ENCODE measurements around the gene COG2.
"Not testable (repeated sequence)": the region's sequence is repeated elsewhere in the genome, so short reads cannot be mapped to it uniquely, and the experiment has no call there.

COG2 gene

GRCh38 chr1:230721849-230722522 is 79.7 kb downstream of the COG2 start:
- DNase-seq = not testable (repeated sequence)

- DNase-seq = no peak
These were observed 83.2 kb downstream of the COG2 start for GRCh38 chr1:230725256-230726012.

- DNase-seq = no peak
These were observed 86.6 kb downstream of the COG2 start for GRCh38 chr1:230728710-230729392.

- no peak for DNase-seq
These were observed 88.7 kb downstream of the COG2 start for GRCh38 chr1:230730977-230731376.

- DNase-seq = no peak
These were observed 93.2 kb downstream of the COG2 start for GRCh38 chr1:230735447-230735846.

GRCh38 chr1:230737622-230738262 is 95.5 kb downstream of the COG2 start:
- no peak for DNase-seq

GRCh38 chr1:230739564-230740290 is 97.4 kb downstream of the COG2 start:
- DNase-seq = no peak
